ENCODE results near the gene RAVER2.

DNA sequence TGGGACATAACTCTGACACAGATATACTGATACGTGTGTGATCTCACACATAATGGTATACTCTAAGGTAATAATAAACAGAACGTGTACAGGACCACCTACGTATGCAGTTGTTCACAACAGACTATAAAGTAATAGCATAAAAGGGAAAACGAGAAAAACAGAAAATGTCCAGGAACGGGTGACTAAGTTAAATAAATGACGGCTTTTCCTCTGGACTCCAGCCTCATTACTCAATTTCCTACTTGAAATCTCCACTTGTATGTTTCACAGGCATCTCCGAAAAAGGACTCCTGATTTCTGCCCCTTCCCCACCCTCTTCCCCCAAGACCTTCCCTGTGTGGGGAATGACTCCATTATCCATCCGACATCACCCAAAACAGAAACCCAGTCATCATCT is 126.4 kb downstream of the RAVER2 start:
- TF ChIP-seq, protein P1, sequence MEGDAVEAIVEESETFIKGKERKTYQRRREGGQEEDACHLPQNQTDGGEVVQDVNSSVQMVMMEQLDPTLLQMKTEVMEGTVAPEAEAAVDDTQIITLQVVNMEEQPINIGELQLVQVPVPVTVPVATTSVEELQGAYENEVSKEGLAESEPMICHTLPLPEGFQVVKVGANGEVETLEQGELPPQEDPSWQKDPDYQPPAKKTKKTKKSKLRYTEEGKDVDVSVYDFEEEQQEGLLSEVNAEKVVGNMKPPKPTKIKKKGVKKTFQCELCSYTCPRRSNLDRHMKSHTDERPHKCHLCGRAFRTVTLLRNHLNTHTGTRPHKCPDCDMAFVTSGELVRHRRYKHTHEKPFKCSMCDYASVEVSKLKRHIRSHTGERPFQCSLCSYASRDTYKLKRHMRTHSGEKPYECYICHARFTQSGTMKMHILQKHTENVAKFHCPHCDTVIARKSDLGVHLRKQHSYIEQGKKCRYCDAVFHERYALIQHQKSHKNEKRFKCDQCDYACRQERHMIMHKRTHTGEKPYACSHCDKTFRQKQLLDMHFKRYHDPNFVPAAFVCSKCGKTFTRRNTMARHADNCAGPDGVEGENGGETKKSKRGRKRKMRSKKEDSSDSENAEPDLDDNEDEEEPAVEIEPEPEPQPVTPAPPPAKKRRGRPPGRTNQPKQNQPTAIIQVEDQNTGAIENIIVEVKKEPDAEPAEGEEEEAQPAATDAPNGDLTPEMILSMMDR (IDR thresholded peaks at IDR 0.05; ENCODE audit: insufficient read depth, low read length), result no peak
- no peak for TF ChIP-seq POLR2AphosphoS5 (IDR thresholded peaks at IDR 0.05; ENCODE audit: low read depth)
- TF ChIP-seq, protein P2, sequence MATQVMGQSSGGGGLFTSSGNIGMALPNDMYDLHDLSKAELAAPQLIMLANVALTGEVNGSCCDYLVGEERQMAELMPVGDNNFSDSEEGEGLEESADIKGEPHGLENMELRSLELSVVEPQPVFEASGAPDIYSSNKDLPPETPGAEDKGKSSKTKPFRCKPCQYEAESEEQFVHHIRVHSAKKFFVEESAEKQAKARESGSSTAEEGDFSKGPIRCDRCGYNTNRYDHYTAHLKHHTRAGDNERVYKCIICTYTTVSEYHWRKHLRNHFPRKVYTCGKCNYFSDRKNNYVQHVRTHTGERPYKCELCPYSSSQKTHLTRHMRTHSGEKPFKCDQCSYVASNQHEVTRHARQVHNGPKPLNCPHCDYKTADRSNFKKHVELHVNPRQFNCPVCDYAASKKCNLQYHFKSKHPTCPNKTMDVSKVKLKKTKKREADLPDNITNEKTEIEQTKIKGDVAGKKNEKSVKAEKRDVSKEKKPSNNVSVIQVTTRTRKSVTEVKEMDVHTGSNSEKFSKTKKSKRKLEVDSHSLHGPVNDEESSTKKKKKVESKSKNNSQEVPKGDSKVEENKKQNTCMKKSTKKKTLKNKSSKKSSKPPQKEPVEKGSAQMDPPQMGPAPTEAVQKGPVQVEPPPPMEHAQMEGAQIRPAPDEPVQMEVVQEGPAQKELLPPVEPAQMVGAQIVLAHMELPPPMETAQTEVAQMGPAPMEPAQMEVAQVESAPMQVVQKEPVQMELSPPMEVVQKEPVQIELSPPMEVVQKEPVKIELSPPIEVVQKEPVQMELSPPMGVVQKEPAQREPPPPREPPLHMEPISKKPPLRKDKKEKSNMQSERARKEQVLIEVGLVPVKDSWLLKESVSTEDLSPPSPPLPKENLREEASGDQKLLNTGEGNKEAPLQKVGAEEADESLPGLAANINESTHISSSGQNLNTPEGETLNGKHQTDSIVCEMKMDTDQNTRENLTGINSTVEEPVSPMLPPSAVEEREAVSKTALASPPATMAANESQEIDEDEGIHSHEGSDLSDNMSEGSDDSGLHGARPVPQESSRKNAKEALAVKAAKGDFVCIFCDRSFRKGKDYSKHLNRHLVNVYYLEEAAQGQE (IDR thresholded peaks at IDR 0.05; ENCODE audit: insufficient replicate concordance, low read depth), result no peak
- no peak for TF ChIP-seq GABPA (IDR thresholded peaks at IDR 0.05; ENCODE audit: low read depth)
- TF ChIP-seq SPI1 (IDR thresholded peaks at IDR 0.05; ENCODE audit: borderline replicate concordance, low read depth), result no peak

Measured in HL-60 (cell line).